NCI-H1694 treated with DMSO at 0.1 percent for 48 hours (cell line): ENCODE measurements around the gene PDE5A.

Source experiments
- DNase-seq: peaks from one replicate; lab custom pipeline; 2025; lab: John Stamatoyannopoulos, UW

The PDE5A gene

DNA sequence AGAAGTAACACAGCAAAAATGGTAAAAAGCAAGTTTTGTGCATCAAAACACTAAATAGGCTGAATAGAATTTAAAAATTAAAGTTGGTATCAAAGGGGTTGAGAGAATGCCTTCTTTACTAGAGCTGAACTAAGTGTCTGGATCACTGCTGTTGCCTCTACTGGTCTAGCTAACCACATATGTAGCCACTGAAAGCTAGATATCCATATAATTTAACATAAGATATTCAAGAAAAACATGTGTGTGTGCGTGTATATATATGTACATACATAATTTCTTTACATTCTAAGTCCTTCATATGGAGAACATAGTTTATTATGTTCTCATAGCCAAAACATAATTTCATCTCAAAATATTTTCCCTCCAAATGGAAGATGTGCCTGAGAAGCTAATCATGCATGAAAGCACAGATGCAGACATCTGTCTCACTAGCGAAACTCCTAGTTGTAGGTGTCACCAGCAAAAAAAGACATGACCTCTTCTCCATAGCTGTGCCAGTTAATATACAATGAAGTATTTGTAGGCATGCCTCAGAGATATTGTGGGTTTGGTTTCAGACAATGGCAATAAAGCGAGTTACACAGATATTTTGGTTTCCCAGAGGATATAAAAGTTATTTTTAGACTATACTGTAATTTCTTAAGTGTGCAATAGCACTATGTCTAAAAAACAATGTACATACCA is 47.3 kb downstream of the PDE5A start:
- peak; percentile 1 for DNase-seq

DNA sequence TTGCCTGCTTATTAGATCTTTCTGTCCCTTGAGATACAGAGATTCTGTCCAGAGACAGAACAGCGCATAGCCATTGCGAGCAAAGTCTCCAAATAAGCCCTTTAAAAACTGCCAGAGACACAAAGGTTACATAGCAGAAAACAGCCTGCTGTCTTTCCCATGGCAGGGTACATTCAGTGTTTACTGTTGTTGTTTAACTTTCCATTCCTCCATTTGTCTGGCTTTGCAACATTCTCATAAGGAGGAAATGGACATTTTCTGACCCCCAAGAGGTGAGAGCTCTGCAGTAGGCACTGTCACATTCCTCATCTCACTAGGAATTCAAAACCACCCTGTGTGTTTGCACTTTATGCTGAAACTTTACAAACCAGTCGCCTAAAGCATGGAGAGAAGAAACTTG is 48.3 kb downstream of the PDE5A start:
- DNase-seq, result no peak

DNA sequence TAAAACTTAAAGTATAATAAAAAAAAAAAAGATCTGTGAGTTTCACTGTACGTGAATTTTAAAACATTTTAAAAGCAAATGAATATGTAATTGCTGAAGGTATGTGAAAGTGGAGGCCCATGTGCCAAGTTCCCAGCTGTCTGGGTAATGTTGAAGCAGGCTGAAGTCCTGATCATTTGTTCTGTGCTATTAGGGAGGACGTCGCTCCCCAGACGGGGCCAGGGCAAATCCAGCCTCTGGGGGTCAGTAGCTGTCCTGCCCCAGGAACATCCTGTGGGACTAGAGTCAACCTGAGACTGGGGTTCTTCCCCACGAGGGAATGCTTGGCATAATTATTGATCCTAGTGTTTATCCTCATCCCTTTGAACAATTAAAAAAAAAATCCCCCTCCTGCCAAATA is 48.8 kb downstream of the PDE5A start:
- no peak for DNase-seq

- no peak for DNase-seq
Observed at GRCh38 chr4:119570401-119570800, 58.2 kb downstream of the PDE5A start.

GRCh38 chr4:119564106-119564505 is 64.5 kb downstream of the PDE5A start:
- DNase-seq, result no peak

- peak; percentile 38 for DNase-seq
Observed at GRCh38 chr4:119559044-119559647, 69.5 kb downstream of the PDE5A start.

DNA sequence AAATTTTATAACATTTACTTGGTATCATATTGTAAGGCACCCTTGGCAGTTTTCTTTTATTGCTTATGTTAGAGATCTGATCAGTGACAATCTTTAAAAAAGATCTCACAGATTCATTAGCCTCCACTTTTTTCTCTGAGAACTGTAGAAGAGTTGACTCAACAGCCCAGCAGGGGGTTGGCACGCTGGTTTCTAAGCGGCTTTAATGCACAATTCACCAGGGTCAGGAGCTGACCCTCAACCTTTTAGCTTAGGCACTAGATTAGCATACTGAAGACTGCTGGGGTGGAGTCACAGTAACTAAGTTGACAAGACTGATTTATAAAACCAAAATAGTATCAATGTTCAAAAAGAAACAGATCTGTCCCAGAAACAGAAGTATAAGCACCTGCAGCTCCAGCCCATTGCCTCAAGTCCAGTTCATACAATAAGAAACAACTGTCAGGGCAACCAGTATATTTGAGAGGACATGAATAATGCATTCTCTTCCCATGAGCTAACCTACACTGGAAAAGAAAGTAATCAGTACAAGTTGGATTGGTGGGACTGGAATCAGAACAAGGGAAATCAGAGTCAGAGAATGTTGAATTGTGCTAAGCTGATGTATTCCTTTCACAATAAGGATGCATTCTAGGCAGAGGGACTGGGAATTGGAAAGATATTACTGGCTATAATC is 77.6 kb downstream of the PDE5A start:
- no peak for DNase-seq

- DNase-seq, result no peak
Observed at GRCh38 chr4:119549639-119550038, 79.0 kb downstream of the PDE5A start.

- DNase-seq, result no peak
Observed at GRCh38 chr4:119543779-119544178, 84.8 kb downstream of the PDE5A start.

GRCh38 chr4:119543187-119543586 is 85.4 kb downstream of the PDE5A start:
- no peak for DNase-seq

GRCh38 chr4:119540249-119540648 is 88.4 kb downstream of the PDE5A start:
- no peak for DNase-seq

- DNase-seq, result no peak
Observed at GRCh38 chr4:119537586-119537985, 91.0 kb downstream of the PDE5A start.

- no peak for DNase-seq
Observed at GRCh38 chr4:119536572-119537528, 91.8 kb downstream of the PDE5A start.

DNA sequence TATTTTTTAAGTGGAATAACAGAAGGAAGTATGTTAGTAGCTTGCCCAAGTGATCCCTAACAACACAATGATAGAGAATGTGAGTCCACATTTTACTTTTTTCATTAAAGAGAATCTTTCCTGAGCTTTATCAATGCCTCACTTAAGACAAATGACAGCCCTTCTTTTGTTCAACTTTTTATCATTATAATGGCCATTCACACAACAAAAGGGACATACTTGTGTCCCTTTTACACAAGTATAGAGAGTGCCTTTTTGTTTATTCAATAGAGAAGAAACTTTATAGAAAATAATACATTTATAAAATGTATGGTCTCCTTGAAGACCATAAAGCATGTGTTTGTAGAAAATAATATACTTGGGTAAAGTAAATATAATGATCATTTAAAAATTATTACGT is 96.3 kb downstream of the PDE5A start:
- DNase-seq, result no peak

DNA sequence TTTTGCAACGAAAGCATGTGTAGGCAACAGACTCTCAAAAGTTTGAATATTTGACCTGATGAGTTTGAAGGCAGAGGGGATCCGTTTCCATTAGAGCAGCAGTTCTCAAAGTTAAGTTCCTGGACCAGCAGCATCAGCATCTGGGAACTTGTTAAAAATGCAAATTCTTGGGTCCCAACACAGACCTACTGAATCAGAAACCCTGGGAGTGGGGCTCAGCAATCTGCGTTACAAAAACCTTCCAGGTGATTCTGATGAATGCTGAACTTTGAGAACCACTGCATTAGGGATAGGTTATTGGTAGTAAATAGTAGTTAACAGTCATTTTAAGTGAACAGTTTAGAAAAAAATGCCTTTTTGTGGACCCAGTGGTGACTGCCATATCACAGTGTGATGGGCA is 98.8 kb downstream of the PDE5A start:
- DNase-seq, result no peak

DNA sequence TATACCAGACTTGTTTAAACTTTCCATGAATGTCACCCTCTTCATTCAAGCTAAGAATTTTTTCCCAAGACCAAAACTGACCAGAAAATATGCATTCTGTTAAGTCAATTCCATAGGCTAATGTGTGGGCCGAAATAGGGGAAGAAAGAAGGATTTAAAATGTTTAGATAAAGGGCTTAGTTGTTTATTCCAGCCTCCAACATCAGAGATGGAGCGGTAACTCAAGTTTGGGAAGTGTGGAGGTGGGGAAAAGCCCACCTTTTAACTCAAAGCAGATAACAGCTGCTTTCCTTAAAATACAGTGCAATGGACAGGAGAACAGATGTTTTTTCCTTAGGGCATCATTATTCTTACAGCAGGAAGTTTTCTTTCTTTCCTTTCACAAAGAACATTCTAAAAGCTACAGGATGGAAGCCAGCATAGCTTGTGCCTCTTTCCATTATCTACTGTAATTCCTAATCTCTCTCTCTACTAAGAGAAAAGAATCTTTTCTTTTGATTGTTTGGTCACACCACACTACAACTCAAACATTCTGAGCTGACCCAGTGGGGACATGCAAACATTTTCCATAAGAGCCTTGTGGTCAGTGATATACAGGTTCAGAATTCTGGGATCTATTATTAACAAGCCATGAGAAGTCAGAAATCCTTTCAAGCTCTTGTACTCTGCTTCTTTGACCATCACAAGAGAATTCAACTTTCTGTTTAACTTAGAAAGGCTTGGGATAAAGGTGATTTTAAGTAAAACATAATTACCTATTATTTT is 101.6 kb downstream of the PDE5A start:
- no peak for DNase-seq

DNA sequence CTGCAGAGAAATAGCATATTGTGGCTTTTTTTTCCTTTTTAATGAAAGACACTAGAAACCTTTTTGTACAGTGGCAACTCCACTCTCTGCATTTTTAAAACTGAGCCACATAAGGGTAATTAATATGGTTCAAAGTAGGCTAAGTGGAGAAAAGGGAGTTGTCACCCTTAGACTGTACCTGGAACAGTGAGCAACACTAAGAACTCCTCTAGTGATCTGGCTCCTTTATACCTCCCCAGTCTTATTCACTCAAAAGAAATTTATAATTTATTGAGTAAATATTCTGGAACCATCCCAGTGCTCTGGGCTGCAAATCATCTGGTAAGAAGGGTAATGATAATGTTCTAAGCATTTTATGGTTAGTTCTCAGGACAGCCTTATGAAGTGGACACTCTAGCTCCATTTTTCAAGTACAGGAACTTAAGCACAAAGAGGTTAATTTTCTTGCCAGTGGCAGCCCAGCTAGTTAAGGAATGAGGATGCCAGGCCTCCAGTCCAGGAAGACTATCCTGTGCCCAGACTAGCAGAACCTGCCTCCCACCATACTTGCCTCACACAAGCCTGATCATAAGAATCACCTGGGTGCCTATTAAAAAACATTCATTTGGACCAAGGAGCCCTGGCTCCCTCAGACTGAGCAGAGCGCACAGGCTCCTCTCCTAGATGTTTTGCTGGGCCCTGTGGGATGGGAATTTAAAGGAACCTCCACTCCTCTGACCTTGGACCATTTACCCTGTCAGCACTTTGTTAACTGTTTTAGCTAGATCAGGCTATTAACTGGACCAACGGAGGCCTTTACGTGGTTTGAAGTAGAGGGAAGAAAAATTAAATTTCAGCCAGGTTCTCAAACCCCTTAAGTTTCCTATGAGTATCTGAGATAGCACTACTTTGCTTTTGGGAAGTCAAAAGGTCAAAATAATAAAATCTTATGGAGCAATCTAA is 102.6 kb downstream of the PDE5A start:
- DNase-seq, result no peak

DNA sequence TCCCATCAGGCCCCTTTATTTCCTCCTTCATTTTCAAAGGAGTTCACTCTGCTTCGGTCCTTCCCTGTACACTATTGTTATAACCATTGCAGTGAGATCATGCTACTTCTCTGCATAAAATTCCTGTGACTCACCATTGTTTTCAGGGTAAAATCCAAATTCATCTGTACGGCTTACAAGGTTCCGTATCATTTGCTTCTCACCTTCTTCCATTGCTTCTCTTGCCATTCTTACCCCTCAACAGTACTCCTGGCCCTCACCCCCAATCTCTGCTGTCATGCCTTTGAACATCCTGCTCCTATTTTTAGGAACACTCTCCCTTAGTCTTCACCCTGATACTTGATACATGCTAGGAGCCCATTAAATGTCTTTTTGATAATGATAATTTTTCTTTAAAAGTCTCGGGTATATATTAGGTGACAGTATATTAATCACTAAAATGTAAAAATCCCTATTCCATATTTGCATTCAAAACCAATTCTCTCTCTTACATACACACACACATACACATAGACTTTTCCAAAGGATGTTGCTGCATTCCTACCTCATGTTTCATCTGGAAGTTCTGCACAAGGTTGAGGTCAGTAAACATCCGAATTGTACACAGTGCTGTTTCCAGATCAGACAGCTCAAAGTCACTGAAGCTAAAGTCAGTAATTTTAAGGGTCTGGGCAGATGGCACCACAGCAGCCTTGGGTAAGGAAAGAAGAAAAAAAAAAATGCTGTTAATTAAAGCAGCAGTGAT is 103.4 kb downstream of the PDE5A start:
- DNase-seq, result no peak

DNA sequence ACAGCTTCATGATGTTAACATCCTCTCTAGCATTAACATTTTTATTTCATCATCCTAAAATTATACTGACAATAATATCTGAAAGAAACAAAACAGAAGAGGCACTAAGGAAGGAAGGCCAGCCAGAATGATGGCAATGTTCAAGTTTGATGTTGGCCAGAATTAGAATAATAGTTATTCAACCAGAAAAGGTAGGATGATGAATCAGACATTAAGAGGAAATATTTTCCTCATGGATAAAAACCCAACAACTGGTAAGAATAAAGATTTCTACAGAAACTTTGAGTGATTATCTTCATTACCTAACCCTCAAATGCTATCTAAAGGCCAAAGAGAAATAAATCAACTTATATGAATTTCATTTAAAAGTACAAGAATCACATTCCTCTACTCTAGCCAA is 105.2 kb downstream of the PDE5A start:
- DNase-seq, result no peak

GRCh38 chr4:119521268-119521667 is 107.3 kb downstream of the PDE5A start:
- no peak for DNase-seq
